KMS-11 (cell line): Measurements from ENCODE around the gene CTU2.
A peak's percentile ranks its signal among the peaks of the same experiment; 100 is the strongest.

Experiments
- H2AFZ ChIP-seq: fragments of 200-600 bp; sonication (generic); 2 replicates; pipeline ENCODE4 v1.6.1; 2016; ENCODE audit warnings: antibody characterized with exemption, mixed run types, low read depth
- H3K27ac ChIP-seq: fragments of 200-600 bp; sonication (generic); 2 replicates; pipeline ENCODE4 v1.6.1; 2016; ENCODE audit warnings: mild to moderate bottlenecking, mixed run types
- H3K27me3 ChIP-seq: fragments of 200-600 bp; sonication (generic); 2 replicates; pipeline ENCODE4 v1.6.1; 2017; ENCODE audit warnings: mild to moderate bottlenecking, low read depth, mixed run types, moderate library complexity; ENCODE audit not compliant: insufficient read depth
- H3K36me3 ChIP-seq: fragments of 200-600 bp; sonication (generic); 2 replicates; pipeline ENCODE4 v1.6.1; 2017; ENCODE audit warnings: mild to moderate bottlenecking, mixed run types; ENCODE audit not compliant: insufficient read depth
- H3K4me1 ChIP-seq: fragments of 200-600 bp; sonication (generic); 2 replicates; pipeline ENCODE4 v1.6.1; 2016; ENCODE audit warnings: mild to moderate bottlenecking, low read depth, mixed run types; ENCODE audit not compliant: poor library complexity, severe bottlenecking
- H3K4me2 ChIP-seq: fragments of 200-600 bp; sonication (generic); 2 replicates; pipeline ENCODE4 v1.7.0; 2016; ENCODE audit warnings: mild to moderate bottlenecking, mixed run types
- H3K4me3 ChIP-seq: fragments of 200-600 bp; sonication (generic); IDR thresholded peaks from 2 replicates; pipeline ENCODE4 v1.6.1; 2017; ENCODE audit warnings: low read depth, low read length, mixed read lengths; ENCODE audit not compliant: insufficient read depth
- H3K79me2 ChIP-seq: fragments of 200-600 bp; sonication (generic); 2 replicates; pipeline ENCODE4 v1.6.1; 2016; ENCODE audit warnings: low read depth, mixed run types; ENCODE audit not compliant: insufficient read depth
- H3K9ac ChIP-seq: fragments of 200-600 bp; sonication (generic); 2 replicates; pipeline ENCODE4 v1.6.1; 2016; ENCODE audit warnings: mild to moderate bottlenecking, mixed run types
- H4K20me1 ChIP-seq: fragments of 200-600 bp; sonication (generic); 2 replicates; pipeline ENCODE4 v1.6.1; 2016; ENCODE audit warnings: mild to moderate bottlenecking, mixed run types; ENCODE audit not compliant: insufficient read depth
- TF ChIP-seq, protein P1 (sequence below): fragments of 200-600 bp; sonication (generic); conservative IDR thresholded peaks from 2 replicates; pipeline ENCODE4 v1.6.1; 2017; ENCODE audit warnings: low read depth, mild to moderate bottlenecking, antibody characterized with exemption, low read length, moderate library complexity, mixed read lengths

CTU2 gene

DNA sequence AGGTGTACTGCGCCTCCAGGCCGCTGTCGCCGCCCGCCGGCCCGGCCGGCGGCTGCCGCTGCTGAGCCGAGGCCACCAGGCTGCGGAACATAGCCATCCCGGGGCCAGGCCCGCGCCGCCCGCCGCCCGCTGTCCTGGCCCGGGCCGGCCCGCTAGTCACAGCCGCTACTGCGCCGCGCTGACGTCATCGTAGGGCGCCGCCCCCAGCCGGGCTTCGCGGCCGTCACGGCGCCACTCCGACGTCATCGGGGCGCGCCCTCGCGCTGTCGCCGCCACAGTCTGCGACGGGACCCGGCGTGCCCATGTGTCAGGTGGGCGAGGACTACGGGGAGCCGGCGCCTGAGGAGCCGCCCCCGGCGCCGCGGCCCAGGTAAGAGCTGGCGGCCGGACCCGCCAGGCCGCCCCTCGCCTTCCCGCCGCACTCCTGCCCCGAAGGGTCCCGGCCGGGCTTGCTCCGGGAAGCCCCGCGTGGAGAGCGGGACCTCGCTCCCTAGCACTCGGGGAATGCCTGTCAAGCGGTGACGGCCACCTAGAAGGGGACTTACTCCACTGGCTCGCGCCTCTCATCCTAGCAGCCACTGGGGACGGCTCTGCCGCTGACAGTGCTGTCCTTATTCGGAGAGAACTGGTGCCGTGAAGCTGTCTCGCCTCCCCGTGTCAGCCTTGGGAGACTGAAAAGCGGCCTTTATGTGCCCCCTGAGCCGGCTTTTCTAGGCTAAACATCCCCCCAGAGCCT is at the start of gene CTU2, which contains the start of gene RNF166:
Gene CTU2 (plus strand): TSS at position 275 of the 736 bp plus-strand sequence. CDS start 28 bp downstream, at position 303.
Gene RNF166 (minus strand): TSS at position 180 of the 736 bp plus-strand sequence. CDS start 83 bp downstream, at position 97.
- H3K4me2 ChIP-seq = peak within 1 kb of the TSS; percentile 97
- H3K9ac ChIP-seq = peak within 1 kb of the TSS; percentile 57
- H3K27ac ChIP-seq = peak within 1 kb of the TSS; percentile 42
- TF ChIP-seq, protein P1, sequence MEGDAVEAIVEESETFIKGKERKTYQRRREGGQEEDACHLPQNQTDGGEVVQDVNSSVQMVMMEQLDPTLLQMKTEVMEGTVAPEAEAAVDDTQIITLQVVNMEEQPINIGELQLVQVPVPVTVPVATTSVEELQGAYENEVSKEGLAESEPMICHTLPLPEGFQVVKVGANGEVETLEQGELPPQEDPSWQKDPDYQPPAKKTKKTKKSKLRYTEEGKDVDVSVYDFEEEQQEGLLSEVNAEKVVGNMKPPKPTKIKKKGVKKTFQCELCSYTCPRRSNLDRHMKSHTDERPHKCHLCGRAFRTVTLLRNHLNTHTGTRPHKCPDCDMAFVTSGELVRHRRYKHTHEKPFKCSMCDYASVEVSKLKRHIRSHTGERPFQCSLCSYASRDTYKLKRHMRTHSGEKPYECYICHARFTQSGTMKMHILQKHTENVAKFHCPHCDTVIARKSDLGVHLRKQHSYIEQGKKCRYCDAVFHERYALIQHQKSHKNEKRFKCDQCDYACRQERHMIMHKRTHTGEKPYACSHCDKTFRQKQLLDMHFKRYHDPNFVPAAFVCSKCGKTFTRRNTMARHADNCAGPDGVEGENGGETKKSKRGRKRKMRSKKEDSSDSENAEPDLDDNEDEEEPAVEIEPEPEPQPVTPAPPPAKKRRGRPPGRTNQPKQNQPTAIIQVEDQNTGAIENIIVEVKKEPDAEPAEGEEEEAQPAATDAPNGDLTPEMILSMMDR = no peak
- H3K4me1 ChIP-seq = peaks cover 34% of the 10 kb centered on the region
- peak within 1 kb of the TSS; percentile 54 for H2AFZ ChIP-seq
- H3K79me2 ChIP-seq = peaks cover 42% of the 10 kb centered on the region; the same call in 1 of the 2 replicates
- H4K20me1 ChIP-seq = no peaks in the 10 kb centered on the region
- H3K4me3 ChIP-seq = peak within 1 kb of the TSS; percentile 61
- no peaks in the 10 kb centered on the region for H3K27me3 ChIP-seq
- H3K36me3 ChIP-seq = no peaks in the 10 kb centered on the region

DNA sequence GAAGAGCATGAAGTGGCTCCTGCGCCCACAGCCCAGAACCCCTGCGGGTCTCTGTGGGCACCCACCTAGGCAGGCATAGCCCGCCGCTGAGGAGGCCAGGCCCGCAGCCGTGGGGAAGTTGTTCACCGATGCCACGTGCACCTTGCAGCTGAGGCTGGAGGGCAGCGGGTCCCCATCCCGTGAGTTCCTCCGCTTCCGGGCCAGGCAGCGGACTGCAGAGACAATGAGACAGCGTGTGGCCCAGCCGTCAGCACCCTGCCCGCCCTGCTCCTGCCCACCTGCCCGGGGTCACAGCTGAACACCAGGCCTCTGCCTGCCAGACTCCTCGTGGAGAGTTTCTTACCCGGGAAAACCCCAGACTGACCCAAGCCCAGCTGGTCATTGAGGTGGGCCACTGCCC is 48.9 kb upstream of the CTU2 start:
- H3K27ac ChIP-seq = no peak overlapping the region
- TF ChIP-seq, protein P1 = no peak
- no peak overlapping the region for H3K4me2 ChIP-seq
- H2AFZ ChIP-seq = no peak overlapping the region
- H3K9ac ChIP-seq = no peak overlapping the region
- H3K27me3 ChIP-seq = no peaks in the 10 kb centered on the region
- no peaks in the 10 kb centered on the region for H4K20me1 ChIP-seq
- no peaks in the 10 kb centered on the region for H3K36me3 ChIP-seq
- peaks cover 10% of the 10 kb centered on the region; the same call in 1 of the 2 replicates for H3K79me2 ChIP-seq
- H3K4me3 ChIP-seq = no peak overlapping the region
- peaks cover 7% of the 10 kb centered on the region for H3K4me1 ChIP-seq

DNA sequence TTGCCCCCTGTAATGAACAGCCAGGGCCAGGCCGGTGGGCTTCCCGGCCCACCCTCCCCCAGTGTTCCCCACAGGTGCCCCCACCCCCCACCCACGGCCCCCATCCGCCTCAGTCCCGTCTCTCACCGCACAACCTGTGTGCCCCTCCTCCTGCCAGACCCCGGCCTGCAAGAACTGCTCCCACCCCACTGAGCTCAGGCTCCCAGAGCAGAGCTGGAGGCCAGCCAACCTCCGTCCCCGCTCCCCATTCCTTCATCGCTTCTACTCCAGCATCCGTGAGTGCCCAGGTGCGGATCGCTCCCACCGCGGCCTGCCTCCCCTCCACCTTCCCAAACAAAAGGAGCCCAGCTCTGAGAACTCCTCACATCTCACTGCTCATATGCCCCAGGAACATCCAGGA is 47.6 kb upstream of the CTU2 start:
- H3K4me2 ChIP-seq = no peak overlapping the region
- no peaks in the 10 kb centered on the region for H3K27me3 ChIP-seq
- H3K4me1 ChIP-seq = peaks cover 6% of the 10 kb centered on the region
- H2AFZ ChIP-seq = no peak overlapping the region
- H4K20me1 ChIP-seq = no peaks in the 10 kb centered on the region
- H3K36me3 ChIP-seq = no peaks in the 10 kb centered on the region
- no peak overlapping the region for H3K27ac ChIP-seq
- no peak overlapping the region for H3K9ac ChIP-seq
- H3K79me2 ChIP-seq = peaks cover 10% of the 10 kb centered on the region; the same call in 1 of the 2 replicates
- H3K4me3 ChIP-seq = no peak overlapping the region
- TF ChIP-seq, protein P1 = no peak

DNA sequence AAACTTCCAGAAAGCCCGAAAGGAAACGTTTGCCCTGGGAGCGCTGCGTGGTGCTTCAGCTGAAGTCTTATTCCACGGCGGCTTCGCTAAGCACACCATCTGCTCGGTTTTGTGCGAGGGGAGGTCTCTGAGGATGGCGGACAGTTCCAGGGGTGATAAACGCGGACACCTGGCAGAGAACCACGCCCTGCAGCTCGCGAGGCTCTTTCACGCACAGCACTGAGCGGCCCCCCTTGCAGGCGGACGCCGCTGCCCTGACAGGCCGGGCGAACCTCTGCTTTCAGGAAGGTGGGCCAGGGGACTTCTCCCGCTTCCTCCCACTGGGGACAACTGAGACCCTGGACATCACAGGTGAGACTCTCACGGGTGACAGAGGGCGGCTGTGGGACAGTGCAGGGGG is 47.1 kb upstream of the CTU2 start:
- Histone ChIP-seq H3K79me2 (peaks cover 10% of the 10 kb centered on the region; the same call in 1 of the 2 replicates), H3K4me1 (peaks cover 10% of the 10 kb centered on the region), H3K36me3 (no peaks in the 10 kb centered on the region), H3K4me3 (no peak overlapping the region), H3K9ac (no peak overlapping the region), H3K27me3 (no peaks in the 10 kb centered on the region), H4K20me1 (no peaks in the 10 kb centered on the region), H2AFZ (no peak overlapping the region), H3K27ac (no peak overlapping the region), H3K4me2 (no peak overlapping the region)
- TF ChIP-seq, protein P1 = no peak
